ENCODE results near the gene MAP2K6. TPM values are rescaled to one million over a fixed set of nuclear protein-coding genes. Genes with fewer than 3 reads are reported as not detected.

The MAP2K6 gene
- total and polyA plus RNA-seq, 10 of the 15 experiments (the other 5 are each of a cell fraction or from before 2014, with no cell fraction given), result 15.6 to 70.3 (median 22.9) TPM

GRCh38 chr17:69430488-69430887, 16.0 kb downstream of the MAP2K6 start:
- H3K9ac ChIP-seq (ENCODE audit: control insufficient read depth, insufficient read depth, low read length), result no peak overlapping the region
- RAD21 ChIA-PET (ENCODE audit: unreplicated experiment), result interaction anchor here (1.7 kb wide), 1 partner anchor 16 kb away, joined by 7 read pairs; the partner anchor contains the start of gene MAP2K6
- in situ Hi-C loops (cut with MboI) (no loop called here), intact Hi-C loops (cut with micrococcal nuclease; ENCODE audit: unreplicated experiment) (no loop called here)
- CTCF ChIA-PET, result interaction anchor here (0.5 to 1.2 kb wide), 4 partner anchors 34 to 1368 kb away, joined by 3 read pairs; no protein-coding TSS in a partner anchor
- H2AFZ ChIP-seq (ENCODE audit: control insufficient read depth, low read depth, low read length), result peak overlapping the region; percentile 40
- no peaks in the 10 kb centered on the region for H3K9me3 ChIP-seq (replicated peaks; ENCODE audit: control insufficient read depth, insufficient read depth, low read length)
- H3K36me3 ChIP-seq (ENCODE audit: control insufficient read depth in 2 of 2, insufficient read depth in 2 of 2, low read length in 1 of 2), result no peaks in the 10 kb centered on the region
- FAIRE-seq, result no peak
- 51% methylated on average over 4 of the region's 4 CpGs for WGBS (ENCODE audit: insufficient coverage, insufficient replicate concordance, low lambda C conversion rate, missing lambda C conversion rate)
- H3K4me3 ChIP-seq, result no peak overlapping the region
- ATAC-seq, result peak; percentile 67
- H3K27ac ChIP-seq (ENCODE audit: control insufficient read depth, insufficient read depth), result peak overlapping the region; percentile 14; the same call in 1 of the 2 replicates
- POLR2A ChIA-PET, result interaction anchor here (0.6 kb wide), 1 partner anchor 74 kb away, joined by 3 read pairs; no protein-coding TSS in a partner anchor
- peaks cover 18% of the 10 kb centered on the region for H3K4me1 ChIP-seq (ENCODE audit: control insufficient read depth, insufficient read depth, low read length)
- BruUV-seq (replicated peaks), result no TSS peak
- SMC1A ChIA-PET (ENCODE audit: uncharacterized antibody, unreplicated experiment), result interaction anchor here (0.6 to 1.7 kb wide), 5 partner anchors 11 to 148 kb away, joined by 3 to 8 read pairs (median 3); partner anchors contain the start of gene MAP2K6
- H3K4me2 ChIP-seq (ENCODE audit: control insufficient read depth, insufficient read depth), result 0 out of 2 replicates have a peak overlapping the region, but pooled peaks have one; percentile 24
- H3K27me3 ChIP-seq (replicated peaks in 1 of 2; ENCODE audit: control insufficient read depth in 2 of 2, insufficient read depth in 2 of 2, low read length in 1 of 2), result no peaks in the 10 kb centered on the region
- no peaks in the 10 kb centered on the region for H4K20me1 ChIP-seq (ENCODE audit: control insufficient read depth, insufficient read depth)
- DNase-seq (ENCODE audit: low read depth, low spot score), result no peak
- peaks cover 2% of the 10 kb centered on the region; the same call in 1 of the 2 replicates for H3K79me2 ChIP-seq (ENCODE audit: control insufficient read depth, insufficient read depth, low read length)
- TF ChIP-seq SUPT20H (IDR thresholded peaks at IDR 0.05; ENCODE audit: borderline replicate concordance, control insufficient read depth, low read depth, low read length) (no peak), E2F8 (IDR thresholded peaks at IDR 0.05; ENCODE audit: low read depth, partially characterized antibody) (no peak), RELB (IDR thresholded peaks at IDR 0.05; ENCODE audit: low read depth) (no peak), NKRF (conservative IDR thresholded peaks at IDR 0.05) (no peak), REST (IDR thresholded peaks at IDR 0.05; ENCODE audit: low read depth, low read length) (no peak), ZNF274 (IDR thresholded peaks at IDR 0.05; ENCODE audit: insufficient read depth, insufficient read length) (no peak), BRCA1 (IDR thresholded peaks at IDR 0.05; ENCODE audit: low read depth, low read length) (no peak), HDAC6 (IDR thresholded peaks at IDR 0.05; ENCODE audit: unreplicated experiment) (no peak), IRF4 (IDR thresholded peaks at IDR 0.05; ENCODE audit: low read depth, low read length) (no peak), HCFC1 (IDR thresholded peaks at IDR 0.05; ENCODE audit: low read length) (no peak), ZNF24 (IDR thresholded peaks at IDR 0.05) (no peak), RAD21 (IDR thresholded peaks at IDR 0.05; ENCODE audit: insufficient read depth, low read depth, low read length) (no peak), STAT1 (conservative IDR thresholded peaks at IDR 0.05) (no peak), SMAD1 (IDR thresholded peaks at IDR 0.05; ENCODE audit: low read depth, partially characterized antibody) (no peak)
